Gastrocnemius medialis (tissue), 4 donors: ENCODE results near the gene C8A. TPM values are rescaled to one million over a fixed set of nuclear protein-coding genes. Genes with fewer than 3 reads are reported as not detected.

Source experiments
- ATAC-seq, 2 donors: fragments of 150-250 bp; one replicate each; pipeline ENCODE4 v1.9.1; 2016
- DNase-seq, 2 donors: peaks; one replicate each; pipeline ENCODE4 v3.0.0-alpha.2; 2019
- H3K27ac ChIP-seq, 4 donors: fragments of 200-600 bp; sonication (generic); 1 replicate in 1 of 4; 2 replicates in 3 of 4; pipeline ENCODE4 v1.5.1; 2016 to 2018; ENCODE audit warnings: mild to moderate bottlenecking in 2 of 4, moderate library complexity in 1 of 4
- H3K27me3 ChIP-seq, 3 donors: fragments of 200-600 bp; sonication (generic) in 2 of 3; 1 replicate in 1 of 3; 2 replicates in 2 of 3; pipeline versions ENCODE4 v1.5.1 to v1.6.0; 2016 to 2019; ENCODE audit warnings: mild to moderate bottlenecking in 1 of 3, moderate library complexity in 1 of 3
- H3K36me3 ChIP-seq, 2 donors: fragments of 200-600 bp; sonication (generic) in 1 of 2; one replicate each; pipeline ENCODE4 v1.5.1; 2017 to 2018
- H3K4me1 ChIP-seq, 2 donors: fragments of 200-600 bp; sonication (generic) in 1 of 2; one replicate each; pipeline ENCODE4 v1.5.1; 2016 to 2017; ENCODE audit warnings: mild to moderate bottlenecking in 2 of 2
- H3K4me3 ChIP-seq, 4 donors: fragments of 200-600 bp; sonication (generic) in 3 of 4; 1 replicate in 1 of 4; 2 replicates in 3 of 4; pipeline ENCODE4 v1.5.1; 2016 to 2019; ENCODE audit warnings: mild to moderate bottlenecking in 2 of 4
- H3K9me3 ChIP-seq, 3 donors: fragments of 200-600 bp; sonication (generic) in 2 of 3; 1 replicate in 1 of 3; 2 replicates in 2 of 3; pipeline ENCODE4 v1.5.1; 2016 to 2019
- CTCF ChIP-seq, 5 experiments: fragments of 450-650 bp in 3 of 5; fragments of 200-600 bp in 2 of 5; sonication (generic) in 2 of 5; IDR thresholded peaks in 4 of 5; conservative IDR thresholded peaks in 1 of 5; 1 replicate in 4 of 5; 2 replicates in 1 of 5; pipeline ENCODE4 v1.5.1; 2016 to 2019; ENCODE audit warnings: antibody characterized with exemption in 5 of 5, mild to moderate bottlenecking in 3 of 5, moderate library complexity in 3 of 5
- POLR2A ChIP-seq, 2 donors: fragments of 450-650 bp; IDR thresholded peaks; one replicate each; pipeline ENCODE4 v1.6.1; 2017; ENCODE audit warnings: antibody characterized with exemption in 2 of 2, mild to moderate bottlenecking in 2 of 2, moderate library complexity in 2 of 2
- in situ Hi-C, 4 donors: fragments of 200-750 bp; cut with MboI; loops; one replicate each; pipeline versions ENCODE4 v1.15.0 to v1.8.0; 2017; ENCODE audit warnings: low sequenced_read_pairs in 4 of 4
- intact Hi-C: fragments of 100-400 bp; cut with DNase I; formaldehyde crosslinking; loops from one replicate; pipeline ENCODE4 v1.15.1; 2023; ENCODE audit warnings: low total_unique reads
- total RNA-seq, 4 donors: library from RNA; depleted of rRNA; stranded (reverse); fragments of >200 nt; gene quantifications; one replicate each; pipeline versions ENCODE4 v1.1.0 to v1.2.3, GENCODE V29; 2016

Gene C8A
- total RNA-seq, 4 donors from 2014 or later = 0.20 to 0.40 TPM; not detected in 2

GRCh38 chr1:56965191-56965590, 110.6 kb downstream of the C8A start:
- intact Hi-C loops (no loop called here), in situ Hi-C loops (no loop called here)
- no peaks in the 10 kb centered on the region for H3K4me1 ChIP-seq
- TF ChIP-seq CTCF (IDR thresholded peaks at IDR 0.05 in 4 of 5, conservative IDR thresholded peaks at IDR 0.05 in 1 of 5) (no peak), POLR2A (IDR thresholded peaks at IDR 0.05) (no peak)
- H3K27ac ChIP-seq = no peak overlapping the region
- DNase-seq (no peak), ATAC-seq (no peak)
- no peaks in the 10 kb centered on the region for H3K9me3 ChIP-seq
- no peak overlapping the region for H3K4me3 ChIP-seq
- no peaks in the 10 kb centered on the region for H3K36me3 ChIP-seq
- H3K27me3 ChIP-seq = no peaks in the 10 kb centered on the region

- Histone ChIP-seq H3K4me3 (no peak within 1 kb of the TSS), H3K27me3 (no peaks in the 10 kb centered on the region), H3K4me1 (no peaks in the 10 kb centered on the region), H3K27ac (no peak within 1 kb of the TSS), H3K36me3 (no peaks in the 10 kb centered on the region), H3K9me3 (no peaks in the 10 kb centered on the region)
- TF ChIP-seq POLR2A (IDR thresholded peaks at IDR 0.05) (no peak), CTCF (IDR thresholded peaks at IDR 0.05 in 4 of 5, conservative IDR thresholded peaks at IDR 0.05 in 1 of 5) (no peak)
- in situ Hi-C loops = no loop called here
- DNase-seq (no peak), ATAC-seq (no peak)
- intact Hi-C loops = no loop called here
These were observed 111.5 kb downstream of the C8A start, which contains the start of gene C8B for GRCh38 chr1:56965916-56966697. TSS of gene C8B (minus strand) at chr1:56966015. CDS start at chr1:56965948, 67 bp downstream.

DNA sequence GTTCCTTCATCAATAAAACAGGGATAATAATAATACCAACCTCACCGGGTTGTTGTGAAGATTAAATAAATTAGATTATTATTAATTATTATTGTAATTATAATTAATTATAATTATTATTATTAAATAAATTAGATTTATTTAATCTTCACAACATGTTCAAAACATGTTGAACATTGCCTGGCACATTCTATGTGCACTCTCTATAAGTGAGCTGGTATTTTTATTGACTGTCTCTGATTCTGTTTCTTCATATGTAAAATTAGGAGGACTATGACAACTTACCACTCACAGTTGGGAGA, 112.1 kb downstream of the C8A start:
- in situ Hi-C loops (no loop called here), intact Hi-C loops (no loop called here)
- ATAC-seq = no peak
- no peaks in the 10 kb centered on the region for H3K36me3 ChIP-seq
- no peaks in the 10 kb centered on the region for H3K4me1 ChIP-seq
- DNase-seq = no peak
- H3K4me3 ChIP-seq = no peak overlapping the region
- no peaks in the 10 kb centered on the region for H3K27me3 ChIP-seq
- H3K27ac ChIP-seq = no peak overlapping the region
- TF ChIP-seq CTCF (IDR thresholded peaks at IDR 0.05 in 4 of 5, conservative IDR thresholded peaks at IDR 0.05 in 1 of 5) = no peak
- no peak for TF ChIP-seq POLR2A (IDR thresholded peaks at IDR 0.05)
- no peaks in the 10 kb centered on the region for H3K9me3 ChIP-seq

DNA sequence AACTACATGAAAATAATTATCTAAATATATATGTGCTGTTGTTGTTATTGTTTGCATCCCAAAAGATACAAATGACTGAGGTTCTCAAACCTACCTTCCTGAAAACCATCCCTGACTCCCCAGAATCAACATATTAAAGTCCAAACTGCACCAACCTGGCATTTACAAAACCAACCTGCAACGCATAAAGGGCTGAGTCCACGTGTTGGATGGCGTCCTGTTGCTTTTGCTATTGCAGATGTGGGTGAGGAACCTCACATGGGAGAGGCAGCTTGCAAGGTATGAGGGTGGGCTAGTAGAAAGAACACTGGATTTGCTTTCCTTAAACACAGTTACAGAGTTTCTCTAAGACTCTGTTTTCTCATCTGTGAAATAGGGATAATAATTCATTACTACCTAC, 112.8 kb downstream of the C8A start:
- H3K4me1 ChIP-seq = no peaks in the 10 kb centered on the region
- no peaks in the 10 kb centered on the region for H3K9me3 ChIP-seq
- intact Hi-C loops = no loop called here
- H3K27me3 ChIP-seq = no peaks in the 10 kb centered on the region
- DNase-seq (no peak), ATAC-seq (no peak)
- no peaks in the 10 kb centered on the region for H3K36me3 ChIP-seq
- in situ Hi-C loops = no loop called here
- TF ChIP-seq POLR2A (IDR thresholded peaks at IDR 0.05) (no peak), CTCF (IDR thresholded peaks at IDR 0.05 in 4 of 5, conservative IDR thresholded peaks at IDR 0.05 in 1 of 5) (no peak)
- H3K27ac ChIP-seq = no peak overlapping the region
- no peak overlapping the region for H3K4me3 ChIP-seq

Other genes starting within 250 kb of the C8A start
- 10 to 100 TPM; 24.6 to 78.6 (median 70.9) TPM for gene PRKAA2, start 209.5 kb upstream of the C8A start, total RNA-seq
- 10 to 100 TPM in 1 of 4 donors, 1 to 10 TPM in 3; 1.0 to 14.2 (median 1.7) TPM for gene FYB2, start 35.4 kb upstream of the C8A start, total RNA-seq
- gene C8B, start 111.2 kb downstream of the C8A start, total RNA-seq = 1 to 10 TPM in 1 of 4 donors, under 1 TPM in 1, not detected in 2; 0.68 to 1.5 TPM